Measurements from ENCODE around the gene ZNF133.

ZNF133 gene

DNA sequence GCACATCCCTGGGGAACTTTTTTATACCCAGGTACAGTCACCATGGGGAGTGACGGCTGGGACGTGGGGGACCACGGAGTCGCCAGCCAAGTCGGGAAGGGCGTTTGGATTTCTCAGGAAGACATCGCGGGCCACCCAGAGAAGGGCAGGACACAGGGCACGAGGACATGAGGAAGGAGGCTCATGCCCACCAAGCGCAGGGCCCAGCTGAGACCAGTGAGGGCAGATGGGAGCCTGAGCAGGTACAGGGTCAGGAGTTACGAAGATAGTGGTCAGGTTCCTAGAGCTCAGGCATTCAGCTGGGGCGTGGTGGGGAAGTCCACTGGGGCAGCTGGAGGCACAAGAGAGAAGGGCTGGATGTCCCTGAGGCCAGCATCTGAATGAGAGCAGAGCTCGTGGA lies 74.6 kb downstream of the ZNF133 start:
- TF ChIP-seq, protein P1, sequence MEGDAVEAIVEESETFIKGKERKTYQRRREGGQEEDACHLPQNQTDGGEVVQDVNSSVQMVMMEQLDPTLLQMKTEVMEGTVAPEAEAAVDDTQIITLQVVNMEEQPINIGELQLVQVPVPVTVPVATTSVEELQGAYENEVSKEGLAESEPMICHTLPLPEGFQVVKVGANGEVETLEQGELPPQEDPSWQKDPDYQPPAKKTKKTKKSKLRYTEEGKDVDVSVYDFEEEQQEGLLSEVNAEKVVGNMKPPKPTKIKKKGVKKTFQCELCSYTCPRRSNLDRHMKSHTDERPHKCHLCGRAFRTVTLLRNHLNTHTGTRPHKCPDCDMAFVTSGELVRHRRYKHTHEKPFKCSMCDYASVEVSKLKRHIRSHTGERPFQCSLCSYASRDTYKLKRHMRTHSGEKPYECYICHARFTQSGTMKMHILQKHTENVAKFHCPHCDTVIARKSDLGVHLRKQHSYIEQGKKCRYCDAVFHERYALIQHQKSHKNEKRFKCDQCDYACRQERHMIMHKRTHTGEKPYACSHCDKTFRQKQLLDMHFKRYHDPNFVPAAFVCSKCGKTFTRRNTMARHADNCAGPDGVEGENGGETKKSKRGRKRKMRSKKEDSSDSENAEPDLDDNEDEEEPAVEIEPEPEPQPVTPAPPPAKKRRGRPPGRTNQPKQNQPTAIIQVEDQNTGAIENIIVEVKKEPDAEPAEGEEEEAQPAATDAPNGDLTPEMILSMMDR (IDR thresholded peaks at IDR 0.05; ENCODE audit: extremely low read depth, missing control alignments) = no peak
- DNase-seq (ENCODE audit: low spot score) = no peak

- DNase-seq (ENCODE audit: low spot score) = no peak
- TF ChIP-seq, protein P1 (IDR thresholded peaks at IDR 0.05; ENCODE audit: extremely low read depth, missing control alignments) = no peak
Observed at GRCh38 chr20:18363708-18364107, 75.4 kb downstream of the ZNF133 start.

DNA sequence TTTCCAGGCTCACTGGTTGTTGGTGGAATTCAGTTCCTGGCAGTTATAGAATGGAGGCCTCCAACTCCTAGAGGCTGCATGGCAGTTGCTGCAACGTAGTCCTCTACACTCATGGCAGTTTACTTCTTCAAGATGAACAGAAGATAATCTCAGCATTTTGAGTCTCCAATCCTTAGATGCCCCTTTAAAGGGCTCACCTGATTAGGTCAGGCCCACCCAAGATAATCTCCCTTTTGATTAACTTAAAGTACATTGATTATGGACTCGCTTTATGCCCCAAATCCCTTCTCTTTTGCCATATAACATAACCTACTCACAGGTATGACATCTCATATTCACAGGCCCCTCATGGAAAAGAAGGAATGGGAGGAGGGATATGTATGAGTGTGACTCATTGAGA lies 76.4 kb downstream of the ZNF133 start:
- TF ChIP-seq, protein P1 (IDR thresholded peaks at IDR 0.05; ENCODE audit: extremely low read depth, missing control alignments) = no peak
- no peak for DNase-seq (ENCODE audit: low spot score)

Measured in GM20000 (cell line).